ENCODE results near the gene HSD17B7.

HSD17B7 gene

DNA sequence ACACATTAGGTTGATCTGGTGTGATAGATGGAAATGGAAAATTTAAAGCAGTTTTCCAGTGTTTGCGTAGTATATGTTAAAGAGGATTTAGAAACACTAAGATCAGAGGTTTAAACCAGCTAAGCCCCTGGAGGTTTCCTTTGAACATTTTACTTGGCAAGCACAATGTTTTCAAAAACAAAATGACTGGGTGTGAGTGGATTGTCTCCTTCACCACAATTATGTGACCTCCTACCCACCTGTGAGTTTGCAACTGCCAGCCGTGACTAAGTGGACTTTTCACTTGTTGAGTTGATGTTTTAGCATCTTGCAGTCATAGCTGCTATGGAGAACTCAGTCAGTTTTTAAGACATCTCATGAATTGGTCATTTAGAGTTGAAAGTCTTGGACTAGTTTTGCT lies 65.8 kb downstream of the HSD17B7 start:
- DNase-seq (ENCODE audit: low spot score): peak; percentile 72

DNA sequence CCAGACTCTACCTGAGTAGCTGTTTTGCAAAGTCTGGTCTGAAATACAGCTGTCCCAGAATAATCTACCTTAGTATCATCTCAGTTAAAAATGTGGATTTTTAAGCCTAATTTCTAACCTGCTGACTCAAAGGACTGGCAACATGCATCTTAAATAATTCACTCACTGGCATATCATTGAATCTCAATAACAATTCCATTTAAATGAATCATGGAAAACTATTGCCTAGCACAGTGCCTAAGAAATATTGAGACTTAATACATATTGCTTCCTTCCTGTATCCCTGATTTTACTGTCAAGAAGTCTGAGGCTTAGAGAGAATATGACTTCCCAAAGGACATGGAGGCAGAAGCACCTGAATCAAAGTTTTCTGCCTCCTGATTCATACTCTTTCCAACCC lies 67.3 kb downstream of the HSD17B7 start:
- peak; percentile 20 for DNase-seq (ENCODE audit: low spot score)

DNA sequence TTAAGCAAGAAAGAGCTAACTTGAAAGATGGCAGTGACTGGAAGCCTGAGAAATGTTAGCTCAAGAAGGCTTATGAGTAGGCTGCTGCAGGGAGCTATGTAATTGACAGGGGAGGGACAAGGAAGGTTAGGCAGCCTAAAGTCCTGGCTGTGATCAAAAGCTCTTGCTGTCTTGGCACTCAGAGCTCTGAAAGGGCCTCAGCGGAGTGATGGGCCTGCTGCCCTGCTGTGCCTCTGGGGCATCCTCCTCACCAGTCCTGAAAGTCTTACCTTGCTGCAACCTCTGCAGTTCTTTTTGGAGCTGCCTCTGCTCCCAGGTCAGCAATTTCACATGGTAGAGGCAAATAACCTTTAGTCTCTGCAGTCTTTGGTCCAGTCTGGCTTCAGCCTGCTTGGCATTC lies 68.7 kb downstream of the HSD17B7 start:
- DNase-seq (ENCODE audit: low spot score): no peak

DNA sequence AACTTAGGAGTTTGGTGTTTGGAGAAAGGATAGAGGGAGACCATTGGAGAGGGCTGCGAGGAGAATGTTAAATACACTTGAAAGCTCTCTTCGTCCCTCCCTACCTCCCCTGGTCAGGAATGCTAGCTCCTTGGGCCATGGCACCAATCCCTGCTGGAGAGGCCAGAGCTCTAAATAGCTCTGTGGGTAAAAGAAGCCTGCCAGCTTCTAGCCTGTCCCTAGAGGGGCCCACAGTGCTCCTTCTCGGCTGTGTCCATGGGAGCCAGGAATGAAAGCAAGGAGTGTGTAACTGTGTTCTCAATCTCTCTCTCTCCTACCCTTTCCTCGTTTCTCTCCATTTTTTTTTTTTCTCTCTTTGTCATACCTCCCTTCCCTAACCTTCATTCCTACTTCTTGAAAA lies 70.6 kb downstream of the HSD17B7 start, which contains the start of gene CCDC190:
Gene CCDC190 (minus strand): TSS at position 75 of the 400 bp plus-strand sequence. CDS start 1,529 bp downstream, outside the sequence.
- peak; percentile 33 for DNase-seq (ENCODE audit: low spot score)

DNA sequence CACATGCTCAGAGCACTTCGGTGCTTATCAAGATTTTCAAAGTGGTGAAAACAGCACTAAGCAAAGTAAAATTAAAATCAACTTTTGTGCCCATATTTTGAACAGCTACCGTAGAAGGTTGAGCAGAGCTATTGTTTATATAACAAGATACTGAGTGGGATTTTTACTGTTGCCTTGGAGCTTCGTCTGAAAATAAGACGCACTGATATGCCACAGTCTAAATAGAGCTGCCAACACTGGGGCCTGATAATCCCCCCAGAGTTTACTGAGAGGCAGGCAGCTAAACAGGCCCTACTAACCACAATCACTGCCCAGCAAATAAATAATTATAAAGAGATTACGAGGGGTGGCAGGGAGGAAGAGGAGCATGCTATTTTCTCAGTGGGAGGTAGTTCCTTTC lies 71.1 kb downstream of the HSD17B7 start:
- DNase-seq (ENCODE audit: low spot score): no peak
